ENCODE measurements around the gene MUTYH. TPM values are rescaled to one million over a fixed set of nuclear protein-coding genes. Genes with fewer than 3 reads are reported as not detected.
"Not testable (repeated sequence)": the region's sequence is repeated elsewhere in the genome, so short reads cannot be mapped to it uniquely, and the experiment has no call there.

The MUTYH gene
- total RNA-seq (2014; rRNA removed; shearing (Covaris generic)) = 8.9 and 13.2 TPM in 2 replicates

DNA sequence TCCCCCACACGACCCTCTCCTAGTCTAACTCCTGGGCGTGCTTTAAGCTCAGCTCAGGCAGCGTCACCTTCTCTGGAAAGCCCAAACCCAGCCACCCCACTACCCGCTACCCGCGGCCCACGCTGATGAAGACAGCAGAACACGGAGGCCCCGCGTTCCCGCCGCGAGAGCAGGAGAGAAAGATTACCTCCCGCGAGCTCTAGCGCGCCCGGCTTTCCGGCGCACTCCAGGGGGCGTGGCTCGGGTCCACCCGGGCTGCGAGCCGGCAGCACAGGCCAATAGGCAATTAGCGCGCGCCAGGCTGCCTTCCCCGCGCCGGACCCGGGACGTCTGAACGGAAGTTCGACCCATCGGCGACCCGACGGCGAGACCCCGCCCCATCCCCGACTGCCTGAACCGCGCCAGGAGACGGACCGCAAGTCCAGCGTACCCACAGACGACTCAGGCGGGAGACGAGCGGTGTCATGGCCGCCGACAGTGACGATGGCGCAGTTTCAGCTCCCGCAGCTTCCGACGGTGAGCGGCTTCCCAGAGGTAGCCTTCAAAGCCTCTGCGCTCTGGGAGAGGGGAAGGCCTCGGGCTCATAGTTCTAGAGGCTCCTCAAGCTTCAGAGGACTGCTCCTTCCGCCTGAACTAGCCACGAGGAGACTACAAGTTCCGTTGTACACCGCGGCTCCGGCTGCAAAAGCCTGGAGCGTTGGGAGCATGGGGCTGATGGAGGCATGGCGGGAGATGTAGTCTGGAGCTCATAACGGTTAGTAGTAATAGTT is at the start of gene MUTYH, which contains the start of gene TOE1:
Gene MUTYH (minus strand): TSS at position 652 of the 770 bp plus-strand sequence. CDS start 5,935 bp downstream, outside the sequence.
Gene TOE1 (plus strand): TSS at position 382 of the 770 bp plus-strand sequence. CDS start 83 bp downstream, at position 465.
- peak; percentile 82 for DNase-seq (ENCODE audit: low spot score)

DNA sequence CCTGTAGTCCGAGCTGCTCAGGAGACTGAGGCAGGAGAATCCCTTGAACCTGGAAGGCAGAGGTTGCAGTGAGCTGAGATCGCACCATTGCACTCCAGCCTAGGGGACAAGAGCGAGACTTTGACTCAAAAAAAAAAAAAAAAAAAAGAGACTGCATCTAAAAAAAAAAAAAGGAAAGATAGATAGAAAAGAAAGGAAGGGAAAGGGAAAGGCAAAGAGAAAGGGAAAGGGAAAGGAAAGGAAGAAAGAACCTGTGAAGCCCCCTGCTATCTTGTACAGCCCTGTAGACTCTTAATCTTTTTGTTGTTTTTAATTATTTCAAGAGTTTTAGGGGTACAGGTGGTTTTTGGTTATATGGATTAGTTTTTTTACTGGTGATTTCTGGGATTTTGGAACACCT is 46.0 kb upstream of the MUTYH start:
- DNase-seq (ENCODE audit: low spot score) = no peak

DNA sequence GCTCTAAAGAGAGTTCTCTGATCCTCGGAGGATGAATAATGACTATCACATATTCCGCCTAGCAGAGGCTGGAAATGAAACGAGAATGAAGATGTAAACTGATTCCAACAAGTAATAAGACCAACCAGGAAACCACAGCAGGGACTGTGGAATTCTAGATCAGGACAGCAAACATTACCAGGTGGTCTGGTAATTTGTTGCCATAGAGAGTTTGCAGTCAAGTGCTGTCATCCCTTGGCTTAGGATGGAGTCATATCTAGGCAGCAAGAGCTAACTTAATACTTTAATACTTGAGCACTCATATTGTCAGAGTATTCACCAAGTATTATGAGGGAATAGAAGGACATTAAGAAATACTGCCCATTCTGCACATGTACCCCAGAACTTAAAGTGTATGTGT is 45.1 kb upstream of the MUTYH start:
- DNase-seq (ENCODE audit: low spot score) = no peak

DNA sequence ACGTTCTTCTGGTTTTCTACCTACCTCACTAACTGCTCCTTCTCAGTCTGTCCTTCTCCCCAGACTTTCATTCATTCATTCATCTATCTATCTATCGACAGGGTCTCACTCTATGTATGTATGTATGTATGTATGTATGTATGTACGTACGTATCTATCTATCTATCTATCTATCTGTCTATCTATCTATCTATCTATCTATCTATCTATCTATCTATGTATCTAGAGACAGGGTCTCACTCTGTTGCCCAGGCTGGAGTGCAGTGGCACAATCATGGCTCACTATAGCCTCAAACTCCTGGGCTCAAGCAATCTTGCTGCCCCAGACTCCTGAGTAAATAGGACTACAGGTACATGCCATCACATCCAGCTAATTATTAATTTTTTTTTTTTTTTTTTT is 44.0 kb upstream of the MUTYH start:
- DNase-seq (ENCODE audit: low spot score) = not testable (repeated sequence)

DNA sequence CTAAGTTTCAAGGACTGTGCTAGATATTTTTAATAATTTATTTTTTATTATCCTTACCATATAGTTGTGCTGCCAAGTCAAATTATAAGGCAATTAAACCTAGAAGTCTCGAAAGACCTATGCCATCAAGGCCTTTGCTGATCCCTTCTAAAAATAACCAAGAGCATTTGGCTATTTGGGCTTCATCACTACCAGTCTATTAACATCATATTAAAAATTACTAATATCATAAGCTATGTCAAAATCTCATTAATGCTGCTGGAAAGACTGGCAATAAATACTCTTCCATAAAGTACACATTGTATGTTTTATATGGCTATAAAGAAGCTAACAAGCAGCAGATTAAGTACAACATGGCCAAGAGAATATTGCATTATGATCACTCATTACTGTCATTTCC is 43.0 kb upstream of the MUTYH start:
- DNase-seq (ENCODE audit: low spot score) = no peak

DNA sequence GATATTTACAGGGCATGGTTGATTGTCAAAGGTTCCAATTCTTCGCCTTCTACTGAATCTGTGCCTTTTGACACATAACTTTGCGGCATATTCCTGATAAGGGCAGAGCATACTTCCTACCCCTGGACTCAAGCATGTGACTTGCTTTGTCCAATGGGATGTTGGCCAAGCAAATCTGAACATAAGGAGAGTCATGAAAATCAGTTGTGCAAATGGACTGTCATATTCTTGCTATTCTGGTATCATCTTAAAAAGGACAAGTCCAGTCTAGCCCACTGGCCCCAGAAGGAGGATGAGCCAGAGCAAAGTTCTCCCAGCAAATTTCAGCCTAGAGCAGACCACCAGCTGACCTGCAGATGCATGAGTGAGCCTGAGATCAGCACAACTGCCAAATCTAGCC is 41.0 kb upstream of the MUTYH start:
- DNase-seq (ENCODE audit: low spot score) = no peak

DNA sequence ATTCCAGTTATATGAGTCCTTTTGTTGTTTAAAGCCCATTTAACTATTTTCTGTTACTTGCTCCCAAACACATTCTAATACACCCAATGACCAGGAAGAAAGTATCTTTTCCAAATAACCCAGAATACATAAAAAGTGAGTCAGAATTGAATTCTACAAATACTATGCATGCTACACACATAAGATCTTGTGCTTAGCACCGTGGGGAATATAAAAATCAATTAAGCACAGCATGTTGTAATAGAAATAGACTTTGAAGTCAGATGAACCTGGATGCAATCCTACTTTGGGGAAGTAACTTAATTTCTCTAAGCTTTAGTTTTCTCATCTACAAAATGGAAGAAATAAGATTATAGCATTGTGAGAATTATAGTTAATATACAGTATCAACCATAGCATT is 40.5 kb upstream of the MUTYH start:
- DNase-seq (ENCODE audit: low spot score) = no peak

DNA sequence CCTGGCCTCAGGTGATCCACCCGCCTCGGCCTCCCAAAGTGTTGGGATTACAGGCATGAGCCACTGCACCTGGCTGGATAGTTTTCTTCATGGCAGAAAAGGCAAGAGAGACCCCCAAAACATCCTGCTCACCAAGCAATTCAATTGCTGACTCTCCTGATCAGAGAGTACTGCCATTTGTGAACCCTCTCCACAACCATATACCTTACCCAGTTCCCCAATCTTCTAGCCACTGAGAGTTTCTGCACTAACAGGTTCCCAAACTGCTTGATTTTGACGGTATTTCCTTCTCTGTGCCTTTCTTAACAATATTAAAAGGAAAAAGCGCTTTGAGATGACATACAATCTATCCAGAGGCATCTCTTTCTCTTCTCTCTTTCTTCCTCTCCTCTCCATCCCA is 39.9 kb upstream of the MUTYH start:
- no peak for DNase-seq (ENCODE audit: low spot score)

DNA sequence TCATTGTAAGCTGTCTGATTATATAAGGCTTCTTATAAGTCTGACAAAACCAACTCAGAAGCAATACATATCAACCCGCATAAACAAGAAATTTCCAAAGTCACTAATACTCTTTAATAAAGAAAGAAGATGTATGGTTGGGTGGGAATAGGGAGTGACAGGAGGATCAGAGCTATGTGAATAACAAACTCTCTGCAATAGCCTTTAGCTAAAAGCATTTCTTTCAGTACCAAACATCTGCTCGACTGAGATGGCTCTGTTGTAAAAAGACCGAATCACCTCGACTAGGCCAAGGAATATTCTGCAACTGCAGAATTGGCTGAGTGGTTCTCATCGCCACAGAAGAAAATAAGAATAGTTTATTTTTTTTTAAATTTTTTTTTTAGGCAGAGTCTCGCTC is 39.3 kb upstream of the MUTYH start:
- no peak for DNase-seq (ENCODE audit: low spot score)

DNA sequence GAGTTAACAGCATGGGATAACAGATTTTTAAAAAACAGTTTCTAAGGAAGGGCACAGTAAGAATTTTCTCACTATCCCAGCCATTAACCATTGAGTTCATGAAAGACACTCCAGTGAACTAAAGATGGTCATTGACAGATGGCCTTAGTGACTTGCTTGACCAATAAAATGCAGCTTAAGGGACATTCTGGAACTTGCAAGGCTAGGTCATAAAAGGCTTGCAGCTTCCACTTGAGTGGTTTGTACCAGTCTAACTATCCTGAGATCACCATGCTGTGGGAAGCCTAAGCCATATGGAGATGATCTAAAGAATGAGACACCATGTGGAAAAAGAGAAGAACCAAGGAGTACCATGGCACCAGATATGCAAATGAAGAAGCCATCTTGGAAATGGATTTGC is 37.9 kb upstream of the MUTYH start:
- DNase-seq (ENCODE audit: low spot score) = no peak

DNA sequence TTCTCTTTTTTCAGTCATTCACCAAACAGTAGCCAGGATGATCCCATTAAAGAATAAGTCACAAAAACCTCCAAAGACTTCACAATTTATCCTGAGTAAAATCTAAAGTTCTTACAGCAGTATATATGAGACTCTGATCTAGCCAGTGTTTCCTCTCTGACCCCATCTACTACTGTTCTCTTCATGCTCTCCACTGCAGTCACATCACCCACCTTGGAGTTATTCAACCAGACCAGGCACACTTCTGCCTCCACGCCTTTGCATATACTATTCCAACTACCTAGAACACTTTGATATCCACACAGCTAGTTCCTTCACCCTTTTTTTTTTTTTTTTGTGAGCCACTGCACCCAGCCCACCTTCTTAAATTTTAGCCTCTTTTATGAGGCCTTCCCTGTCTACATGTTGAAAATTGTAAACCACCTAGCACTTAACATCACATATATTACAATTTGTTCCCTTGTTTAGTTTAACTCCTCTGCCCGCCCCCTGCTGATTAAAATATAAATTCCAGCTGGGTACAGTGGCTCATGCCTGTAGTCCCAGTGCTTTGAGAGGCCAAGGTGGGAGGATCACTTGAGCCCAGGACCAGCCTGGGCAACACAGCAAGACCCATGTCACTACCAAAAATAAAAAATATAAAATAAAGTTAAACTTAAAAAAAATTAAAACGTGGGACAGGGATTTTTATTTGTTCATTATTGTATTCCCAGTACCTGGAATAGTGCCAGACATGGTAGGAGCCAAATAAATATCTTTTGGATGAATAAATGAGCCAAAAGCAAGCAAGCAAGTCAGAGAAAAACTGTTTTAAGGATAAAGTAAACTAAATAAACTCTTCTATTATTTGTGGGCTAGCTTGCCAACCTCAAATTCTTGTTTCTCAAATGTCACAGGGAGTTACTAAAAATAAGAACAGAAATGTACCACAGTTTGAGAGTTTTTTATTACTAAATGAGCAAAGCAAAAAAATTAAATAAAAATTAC is 35.2 kb upstream of the MUTYH start:
- DNase-seq (ENCODE audit: low spot score) = no peak

DNA sequence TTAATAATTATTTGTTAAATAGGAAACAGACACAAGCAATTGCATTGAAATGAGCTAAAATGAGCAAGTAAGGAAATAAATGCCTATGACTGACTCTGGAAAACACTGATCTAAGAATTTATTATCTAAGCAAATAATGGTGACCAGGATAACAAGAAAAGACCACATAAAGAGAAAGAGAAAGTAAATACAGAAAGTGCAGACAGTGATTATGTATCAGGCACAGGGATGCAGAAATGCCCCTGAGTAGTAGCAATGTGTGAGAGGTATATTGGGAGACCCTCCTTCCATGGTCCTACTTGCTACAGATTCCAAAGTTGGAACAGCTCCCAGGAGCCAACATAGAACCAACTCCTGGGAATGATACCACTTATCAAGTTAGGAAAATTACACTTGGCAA is 33.3 kb upstream of the MUTYH start:
- DNase-seq (ENCODE audit: low spot score) = no peak

DNA sequence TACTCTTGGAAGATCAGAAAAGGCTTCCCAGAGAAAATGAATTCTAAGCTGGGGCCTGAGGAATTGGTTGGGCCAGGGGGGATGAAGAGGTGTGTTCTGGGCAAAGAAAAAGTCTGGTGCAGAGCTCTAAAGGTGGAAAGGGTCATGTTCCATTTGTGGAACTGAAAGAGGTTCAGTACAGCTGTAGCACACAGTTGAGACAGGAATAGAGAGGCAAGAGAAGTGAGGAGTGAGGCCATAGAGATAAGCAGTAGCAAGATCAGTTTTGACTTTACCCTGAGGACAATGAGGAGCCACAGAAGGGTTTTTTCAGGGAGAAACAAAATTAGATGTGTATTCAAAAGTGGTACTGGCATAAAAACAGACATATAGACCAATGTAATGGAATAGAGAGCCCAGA is 30.3 kb upstream of the MUTYH start:
- DNase-seq (ENCODE audit: low spot score) = no peak

DNA sequence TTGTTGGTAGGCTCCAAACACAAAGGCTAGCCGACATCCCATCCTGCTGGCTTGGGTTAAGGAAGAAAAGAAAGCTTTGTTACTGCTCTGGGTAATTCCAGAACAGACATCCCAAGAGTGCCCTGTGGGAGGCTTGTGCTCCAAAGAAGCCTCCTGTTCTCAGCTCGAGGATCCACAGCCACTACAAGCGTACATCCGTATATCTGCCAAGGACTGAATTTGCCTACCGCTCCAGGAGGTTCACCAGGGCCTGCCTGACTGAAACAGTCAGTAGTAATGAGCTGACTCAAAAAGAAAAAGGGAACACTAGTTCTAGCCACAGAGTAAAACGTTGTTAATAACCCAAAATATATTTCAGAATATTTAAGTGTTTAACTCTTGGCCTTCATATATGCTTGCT is 24.8 kb upstream of the MUTYH start:
- no peak for DNase-seq (ENCODE audit: low spot score)

DNA sequence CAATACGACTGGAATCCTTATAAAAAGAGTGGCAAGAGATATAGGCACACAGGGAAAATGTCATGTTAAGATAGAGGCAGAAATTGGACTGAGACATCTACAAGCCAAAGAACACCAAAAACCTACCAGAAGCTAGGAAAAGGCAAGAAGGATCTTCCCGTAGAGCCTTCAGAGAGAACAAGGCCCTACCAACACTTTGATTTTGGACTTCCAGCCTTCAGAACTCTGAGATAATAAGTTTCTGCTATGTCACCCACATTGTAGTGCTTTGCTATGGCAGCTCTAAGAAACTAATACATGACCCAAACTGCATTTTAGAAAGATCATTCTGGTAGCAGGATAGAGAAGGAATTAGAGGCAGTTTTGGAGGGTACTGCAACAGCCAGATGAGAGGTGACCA is 24.1 kb upstream of the MUTYH start:
- DNase-seq (ENCODE audit: low spot score) = no peak

DNA sequence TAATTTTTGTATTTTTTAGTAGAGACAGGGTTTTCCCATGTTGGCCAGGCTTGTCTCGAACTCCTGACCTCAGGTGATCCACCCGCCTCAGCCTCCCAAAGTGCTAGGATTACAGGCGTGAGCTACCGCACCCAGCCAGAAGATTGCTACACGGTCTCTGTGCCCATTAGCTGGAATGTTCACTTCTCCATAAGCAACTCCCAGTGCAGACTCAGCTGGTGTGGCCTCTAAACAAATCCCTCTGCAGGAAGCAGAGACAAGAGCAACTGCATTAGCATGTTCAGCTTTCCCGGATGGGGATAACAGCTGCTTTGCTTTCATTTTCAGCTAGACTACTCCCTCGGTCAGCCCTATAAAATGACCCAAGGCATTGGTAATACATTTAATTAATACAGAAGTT is 20.7 kb upstream of the MUTYH start:
- DNase-seq (ENCODE audit: low spot score) = peak; percentile 35

DNA sequence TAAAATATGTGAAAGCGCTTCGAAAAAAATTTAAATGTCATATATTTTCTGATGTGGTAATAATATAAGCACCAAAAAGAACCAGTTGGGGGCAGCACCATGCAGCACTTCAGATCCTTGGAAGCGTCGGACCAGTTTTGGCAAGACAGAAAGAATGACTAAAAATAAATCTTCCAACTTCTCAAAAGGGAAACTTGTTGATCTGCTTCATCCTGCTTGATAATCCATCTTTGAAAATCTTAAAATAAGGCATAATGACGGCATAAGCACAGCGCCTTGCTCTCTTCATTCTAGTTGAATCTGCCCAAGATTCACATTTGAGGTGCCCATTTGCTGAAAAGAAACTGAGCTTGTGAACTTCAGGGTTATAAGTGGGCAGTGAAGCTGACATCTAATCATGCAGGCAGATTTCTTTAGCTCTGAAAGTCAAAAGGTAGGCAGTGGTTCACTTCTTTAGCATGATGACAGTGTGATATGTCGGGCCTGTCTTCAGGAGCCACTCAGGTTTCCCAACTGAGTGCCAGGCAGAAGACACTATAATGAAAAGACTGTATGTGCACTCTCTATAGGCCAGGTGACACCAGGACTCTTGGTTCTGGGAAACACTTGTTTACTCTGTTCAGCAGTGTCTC is 19.8 kb upstream of the MUTYH start:
- DNase-seq (ENCODE audit: low spot score) = peak; percentile 28

DNA sequence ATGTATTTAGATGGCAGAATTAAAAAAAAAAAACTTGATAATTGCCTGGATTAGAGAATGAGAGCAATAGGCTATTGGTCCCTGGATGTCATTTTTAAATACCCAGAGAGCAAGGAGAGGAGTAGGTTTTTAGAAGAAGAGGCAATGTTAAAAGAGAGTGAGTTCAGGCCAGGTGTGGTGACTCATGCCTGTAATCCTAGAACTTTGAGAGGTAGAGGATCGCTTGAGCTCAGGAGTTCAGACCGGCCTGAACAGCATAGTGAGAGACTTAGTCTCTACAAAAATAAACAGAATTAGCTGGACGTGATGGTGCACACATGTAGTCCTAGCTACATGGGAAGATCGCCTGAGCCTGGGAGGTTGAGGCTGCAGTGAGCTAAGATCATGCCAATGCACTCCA is 15.9 kb upstream of the MUTYH start:
- DNase-seq (ENCODE audit: low spot score) = no peak

DNA sequence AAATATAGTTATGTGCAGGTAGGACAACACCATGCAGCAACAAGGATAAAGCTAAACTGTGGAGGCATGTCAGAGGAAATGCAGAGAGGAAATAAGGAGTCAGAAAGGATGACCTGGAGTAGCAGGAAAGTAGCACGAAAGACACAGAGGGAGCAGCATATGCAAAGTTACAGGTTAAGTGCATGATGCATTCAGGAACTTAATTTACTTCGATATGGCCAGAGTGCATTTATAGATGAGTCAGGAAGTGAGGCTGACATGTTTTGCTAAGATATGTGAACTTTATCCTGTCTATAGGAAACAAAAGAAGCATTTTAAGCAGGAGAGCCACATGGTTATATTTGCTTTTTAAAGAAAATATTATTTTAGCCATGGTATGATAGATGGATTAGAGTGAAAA is 15.4 kb upstream of the MUTYH start:
- DNase-seq (ENCODE audit: low spot score) = no peak

DNA sequence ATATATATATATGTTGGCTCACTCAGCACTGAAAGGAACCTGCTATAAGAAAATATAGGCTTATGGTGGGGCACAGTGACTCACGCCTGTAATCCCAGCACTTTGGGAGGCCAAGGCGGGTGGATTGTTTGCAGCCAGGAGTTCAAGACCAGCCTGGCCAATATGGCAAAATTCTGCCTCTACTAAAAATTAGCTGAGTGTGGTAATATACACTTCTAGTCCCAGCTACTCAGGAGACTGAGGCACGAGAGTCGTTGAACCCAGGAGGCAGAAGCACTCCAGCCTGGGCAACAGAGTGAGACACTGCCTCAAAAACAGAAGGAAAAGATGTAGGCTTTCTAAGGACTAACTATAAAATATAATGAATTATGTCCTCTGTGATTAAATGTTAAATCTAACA is 14.6 kb upstream of the MUTYH start:
- DNase-seq (ENCODE audit: low spot score) = no peak

DNA sequence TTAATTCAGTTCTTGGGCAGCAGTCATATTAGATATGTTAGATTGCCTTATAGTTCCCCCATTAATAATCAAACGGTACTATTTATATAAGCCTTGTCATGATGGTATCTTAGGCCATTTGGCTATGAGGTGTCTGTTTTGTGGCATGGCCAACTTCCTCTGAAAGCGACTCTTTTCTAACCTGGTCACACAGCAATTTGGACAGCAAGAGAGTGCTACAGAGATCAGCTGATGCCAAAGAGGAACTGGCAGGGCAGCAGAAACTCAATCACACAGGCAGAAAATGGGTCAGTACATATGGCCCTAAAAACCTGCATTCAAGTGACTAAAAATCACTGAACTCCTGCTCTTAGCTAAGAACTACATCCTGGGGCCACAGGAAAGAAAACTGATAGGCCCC is 13.4 kb upstream of the MUTYH start:
- DNase-seq (ENCODE audit: low spot score) = no peak

DNA sequence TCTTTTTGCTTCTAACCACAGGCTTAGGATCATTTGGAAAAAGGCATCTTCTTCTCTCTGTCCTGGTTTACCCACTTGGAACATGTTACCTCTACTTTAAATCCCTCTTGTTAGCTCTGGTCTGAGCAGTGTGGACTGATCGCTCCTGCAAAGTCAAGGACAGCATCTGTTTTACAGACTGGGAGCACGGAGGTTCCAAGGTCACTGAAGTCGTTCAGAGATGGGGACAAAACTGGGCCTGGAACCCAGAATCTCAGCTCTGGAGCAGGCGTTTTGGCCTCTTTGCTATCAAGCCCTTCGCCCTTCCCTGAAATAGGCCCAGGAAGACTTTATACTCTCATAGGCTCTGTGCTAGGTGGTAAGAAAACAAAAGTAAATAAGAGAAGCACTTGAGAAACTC is 11.3 kb upstream of the MUTYH start:
- DNase-seq (ENCODE audit: low spot score) = no peak

All from A172 (cell line).